ENCODE results near the gene XXYLT1.

DNA sequence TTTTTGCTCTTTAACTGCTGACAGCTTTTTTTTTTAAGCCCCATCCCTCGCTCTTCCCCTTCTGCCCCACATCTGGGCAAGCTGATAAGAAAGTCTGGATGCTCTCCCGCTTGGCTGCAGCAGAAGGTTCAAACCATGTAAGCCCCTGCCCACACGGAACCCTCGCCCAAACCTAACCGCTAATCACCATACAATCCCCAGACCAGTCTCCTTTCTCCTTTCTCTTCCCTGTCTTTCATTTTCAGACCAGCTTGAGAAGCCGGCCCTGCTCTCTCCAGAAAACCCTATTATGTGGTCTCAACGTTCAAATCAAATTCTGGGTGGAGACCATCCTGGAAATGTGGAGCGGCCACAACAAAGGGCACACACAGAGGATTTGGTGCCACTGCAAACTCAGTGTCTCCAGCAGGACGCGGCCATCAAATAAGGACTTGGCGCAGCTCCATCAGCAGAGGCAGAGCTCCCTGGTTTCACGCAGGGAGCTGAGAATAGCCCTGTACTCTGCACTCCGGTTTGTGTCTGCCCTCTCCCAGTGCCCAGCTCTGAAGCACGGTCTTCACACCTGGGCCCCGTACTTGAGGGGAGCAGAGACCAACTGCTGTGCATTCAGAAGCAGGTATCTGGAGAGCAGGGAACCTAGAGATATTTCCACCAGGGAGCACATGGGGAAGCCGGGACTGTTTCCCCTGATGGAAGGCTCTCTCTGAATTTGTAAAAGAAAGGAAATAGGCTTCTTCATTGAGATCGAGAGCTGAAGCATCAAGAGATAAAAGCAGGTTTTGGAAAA is 92.6 kb downstream of the XXYLT1 start:
- TF ChIP-seq CTCF (IDR thresholded peaks at IDR 0.05) (no peak), POLR2A (IDR thresholded peaks at IDR 0.05) (no peak), EP300 (IDR thresholded peaks at IDR 0.05) (no peak)

Measured in tibial nerve (tissue), 4 donors.